ENCODE measurements around the gene KCNG2.

The KCNG2 gene

GRCh38 chr18:79819064-79819967 is 21.6 kb downstream of the KCNG2 start:
- no peak for DNase-seq (ENCODE audit: low spot score)

- DNase-seq (ENCODE audit: low spot score): no peak
These were observed 22.2 kb downstream of the KCNG2 start for GRCh38 chr18:79819968-79820351.

- no peak for DNase-seq (ENCODE audit: low spot score)
These were observed 25.4 kb downstream of the KCNG2 start for GRCh38 chr18:79823120-79823519.

- no peak for DNase-seq (ENCODE audit: low spot score)
These were observed 28.2 kb downstream of the KCNG2 start for GRCh38 chr18:79825913-79826312.

GRCh38 chr18:79826966-79827365 is 29.2 kb downstream of the KCNG2 start:
- DNase-seq (ENCODE audit: low spot score): no peak

GRCh38 chr18:79828258-79828657 is 30.5 kb downstream of the KCNG2 start:
- DNase-seq (ENCODE audit: low spot score): no peak

- DNase-seq (ENCODE audit: low spot score): no peak
These were observed 31.6 kb downstream of the KCNG2 start for GRCh38 chr18:79829136-79829854.

GRCh38 chr18:79832169-79832568 is 34.4 kb downstream of the KCNG2 start:
- DNase-seq (ENCODE audit: low spot score): no peak

- DNase-seq (ENCODE audit: low spot score): no peak
These were observed 37.1 kb downstream of the KCNG2 start for GRCh38 chr18:79834834-79835233.

GRCh38 chr18:79841936-79842335 is 44.2 kb downstream of the KCNG2 start:
- no peak for DNase-seq (ENCODE audit: low spot score)

GRCh38 chr18:79844999-79845563 is 47.3 kb downstream of the KCNG2 start:
- DNase-seq (ENCODE audit: low spot score): no peak

GRCh38 chr18:79846936-79847557 is 49.3 kb downstream of the KCNG2 start:
- DNase-seq (ENCODE audit: low spot score): no peak

GRCh38 chr18:79847606-79848293 is 50.0 kb downstream of the KCNG2 start:
- DNase-seq (ENCODE audit: low spot score): no peak

GRCh38 chr18:79848294-79848578 is 50.5 kb downstream of the KCNG2 start:
- no peak for DNase-seq (ENCODE audit: low spot score)

- DNase-seq (ENCODE audit: low spot score): no peak
These were observed 51.0 kb downstream of the KCNG2 start for GRCh38 chr18:79848579-79849327.

- DNase-seq (ENCODE audit: low spot score): no peak
These were observed 51.8 kb downstream of the KCNG2 start for GRCh38 chr18:79849328-79850207.

- DNase-seq (ENCODE audit: low spot score): no peak
These were observed 53.0 kb downstream of the KCNG2 start for GRCh38 chr18:79850731-79851130.

GRCh38 chr18:79851489-79851888 is 53.8 kb downstream of the KCNG2 start:
- no peak for DNase-seq (ENCODE audit: low spot score)

- no peak for DNase-seq (ENCODE audit: low spot score)
These were observed 54.2 kb downstream of the KCNG2 start for GRCh38 chr18:79851950-79852349.

- no peak for DNase-seq (ENCODE audit: low spot score)
These were observed 55.0 kb downstream of the KCNG2 start for GRCh38 chr18:79852561-79853302.

Data from COLO829 (cell line).